ENCODE data around the gene NPM3.

Gene NPM3

DNA sequence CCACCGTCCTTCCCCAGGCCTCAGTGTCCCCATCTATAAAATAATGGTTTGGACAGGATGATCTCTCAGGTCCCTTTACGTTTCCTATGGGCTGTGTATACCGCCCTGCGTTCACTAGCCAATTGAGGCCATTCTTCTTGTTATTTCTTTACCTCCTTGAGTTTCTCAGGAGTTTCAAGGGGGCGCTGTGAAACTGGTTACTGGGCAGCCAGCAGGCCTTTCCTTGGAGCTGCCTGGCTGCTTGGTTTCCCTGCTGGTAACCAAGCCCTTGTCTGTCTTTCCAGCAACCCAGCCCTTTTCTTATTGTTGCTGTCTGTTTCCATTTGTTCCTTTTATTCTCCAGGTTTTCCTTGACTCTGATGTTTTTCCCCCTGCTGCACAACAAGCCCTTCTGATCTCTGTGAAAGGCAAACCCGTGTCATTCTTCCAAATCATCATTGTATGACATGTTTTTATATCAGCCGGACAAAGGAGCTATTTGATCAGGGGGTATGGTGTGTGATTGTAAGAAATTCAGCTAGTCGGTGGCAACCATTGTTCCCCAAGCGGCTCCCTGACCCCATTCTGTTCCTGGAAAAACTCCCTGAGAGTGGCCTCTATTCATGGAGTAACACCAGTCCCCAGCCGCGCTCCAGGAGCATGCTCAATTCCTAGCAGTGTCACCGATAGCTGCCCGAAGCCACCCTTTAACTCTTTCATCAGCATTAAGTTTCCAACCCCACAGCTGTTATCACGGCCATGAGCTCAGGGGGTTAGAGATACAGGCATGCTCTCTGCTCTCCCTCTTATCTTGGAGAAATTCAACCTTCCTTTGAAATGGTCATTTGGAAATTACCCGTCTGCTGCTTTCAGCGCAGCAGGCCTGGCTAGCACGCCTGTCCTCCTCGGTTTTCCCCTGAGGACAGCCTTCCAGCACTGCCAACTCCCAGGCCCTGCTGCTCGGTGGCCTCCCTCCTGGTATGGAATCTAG, 33.9 kb downstream of the NPM3 start:
- no peak for DNase-seq

DNA sequence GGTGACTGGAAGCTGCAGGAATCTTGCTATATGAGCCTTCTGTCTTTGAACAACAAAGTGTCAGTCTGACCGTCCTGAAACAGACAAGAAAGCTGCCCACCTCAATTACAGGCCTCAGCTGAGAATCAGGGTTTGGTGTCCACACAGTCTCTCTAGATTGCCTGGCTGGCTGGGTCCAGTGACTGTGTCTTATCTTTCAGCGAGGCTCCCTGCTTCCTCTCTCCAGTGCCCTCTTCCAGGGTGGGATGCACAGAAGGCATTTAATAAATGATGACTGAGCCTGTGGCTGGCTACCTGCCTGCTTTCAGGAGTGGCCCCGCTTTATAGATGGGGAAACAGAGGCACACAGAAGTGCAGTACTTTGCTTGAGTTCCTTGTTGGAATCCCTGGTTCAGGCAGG, 34.8 kb downstream of the NPM3 start:
- no peak for DNase-seq

DNA sequence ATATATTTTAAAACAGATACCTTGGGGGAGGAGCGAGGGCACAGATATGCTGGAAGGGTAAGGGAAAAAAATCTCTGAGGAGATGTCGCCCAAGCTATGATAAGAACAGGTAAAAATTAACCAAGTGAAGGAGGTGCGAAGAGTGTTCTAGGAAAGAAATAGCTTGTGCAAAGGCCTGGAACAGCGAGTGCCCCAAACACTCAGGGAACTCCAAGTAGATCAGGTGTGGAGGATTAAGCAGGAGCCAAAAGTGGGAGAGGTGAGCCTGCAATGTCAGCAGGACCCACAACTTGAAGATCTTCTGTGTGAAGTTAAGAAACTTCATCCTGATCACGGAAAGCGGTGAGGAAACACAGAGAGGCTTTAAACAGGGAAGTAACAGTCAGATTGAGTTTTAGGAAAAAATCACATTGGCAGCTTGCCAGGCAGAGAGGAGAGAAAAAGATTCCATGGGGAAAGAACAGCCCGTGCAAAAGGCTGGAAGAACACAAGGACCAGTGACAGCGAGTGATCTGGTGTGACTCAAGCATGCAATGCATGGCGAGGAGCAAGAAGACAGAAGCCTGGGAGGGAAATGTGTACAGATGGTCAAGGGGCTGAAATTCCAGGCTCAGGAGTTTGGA, 38.1 kb downstream of the NPM3 start:
- DNase-seq, result no peak

DNA sequence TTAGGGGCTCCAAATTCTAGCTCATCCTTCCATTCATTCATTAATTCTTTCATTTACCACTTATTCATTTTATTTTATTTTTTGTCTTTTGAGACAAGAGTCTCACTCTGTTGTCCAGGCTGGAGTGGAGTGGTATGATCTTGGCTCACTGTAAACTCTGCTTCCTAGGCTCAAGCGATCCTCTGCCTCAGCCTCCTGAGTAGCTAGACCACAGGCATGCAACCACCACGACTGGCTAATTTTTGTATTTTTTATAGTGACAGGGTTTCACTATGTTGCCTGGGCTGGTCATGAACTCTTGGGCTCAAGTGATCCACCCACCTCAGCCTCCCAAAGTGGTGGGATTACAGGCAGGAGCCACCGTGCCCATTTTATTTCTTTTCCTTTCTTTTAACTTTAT, 39.0 kb downstream of the NPM3 start:
- no peak for DNase-seq

- DNase-seq, result no peak
Observed at GRCh38 chr10:101741938-101742337, 41.3 kb downstream of the NPM3 start.

DNA sequence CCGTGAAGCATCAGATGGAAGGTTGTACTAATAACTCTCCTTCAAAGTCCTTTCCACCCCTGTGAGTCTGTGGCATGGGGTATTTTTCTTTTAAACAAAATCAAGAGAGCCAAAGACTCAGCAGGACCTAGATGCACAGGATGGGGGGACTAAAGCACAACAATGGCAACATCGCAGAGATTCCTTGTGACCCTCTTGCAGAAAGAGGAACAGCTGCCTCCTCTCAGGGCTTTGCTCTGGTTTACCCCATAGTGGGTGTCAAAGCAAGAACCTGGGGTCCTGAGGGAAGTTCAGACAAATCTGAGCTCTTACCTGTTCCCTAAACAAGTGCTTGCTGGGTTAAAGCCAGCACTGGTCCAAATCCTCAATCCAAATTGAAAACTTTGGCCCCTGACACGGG, 46.6 kb downstream of the NPM3 start:
- DNase-seq, result no peak

- no peak for DNase-seq
Observed at GRCh38 chr10:101732096-101732495, 51.1 kb downstream of the NPM3 start.
